DOHH2 (cell line): Measurements from ENCODE around the gene MYO1B.

Experiments
- H3F3A ChIP-seq: fragments of 200-600 bp; sonication (generic), shearing (Covaris generic); 2 replicates; pipeline ENCODE4 v1.6.0; 2016; ENCODE audit warnings: antibody characterized with exemption, mild to moderate bottlenecking; ENCODE audit not compliant: control insufficient read depth, insufficient read depth
- H3K27ac ChIP-seq: fragments of 200-600 bp; sonication (generic); 2 replicates; pipeline ENCODE4 v1.5.1; 2014; ENCODE audit warnings: low read depth, mild to moderate bottlenecking, low read length, moderate library complexity
- H3K27me3 ChIP-seq: fragments of 200-600 bp; sonication (generic); 2 replicates; pipeline ENCODE4 v1.6.1; 2014; ENCODE audit warnings: mild to moderate bottlenecking, low read length, mixed read lengths; ENCODE audit not compliant: control insufficient read depth
- H3K36me3 ChIP-seq: fragments of 200-600 bp; sonication (generic); 2 replicates; pipeline ENCODE4 v1.6.1; 2014; ENCODE audit warnings: mild to moderate bottlenecking, low read length, moderate library complexity, mixed read lengths; ENCODE audit not compliant: control insufficient read depth
- H3K4me1 ChIP-seq: fragments of 200-600 bp; sonication (generic); 2 replicates; pipeline ENCODE4 v1.6.1; 2014; ENCODE audit warnings: mild to moderate bottlenecking, low read length, mixed read lengths; ENCODE audit not compliant: control insufficient read depth
- H3K4me2 ChIP-seq: fragments of 200-600 bp; sonication (generic); 2 replicates; pipeline ENCODE4 v1.6.0; 2014; ENCODE audit warnings: mild to moderate bottlenecking, low read length, moderate library complexity
- H3K4me3 ChIP-seq: fragments of 200-600 bp; sonication (generic); 2 replicates; pipeline ENCODE4 v1.5.1; 2014; ENCODE audit warnings: mild to moderate bottlenecking, low read length, mixed read lengths
- H3K79me2 ChIP-seq: fragments of 200-600 bp; sonication (generic); 2 replicates; pipeline ENCODE4 v1.6.1; 2014; ENCODE audit warnings: mild to moderate bottlenecking, low read length, mixed read lengths; ENCODE audit not compliant: control insufficient read depth
- H3K9me2 ChIP-seq: fragments of 200-600 bp; sonication (generic); replicated peaks from 2 replicates; pipeline ENCODE4 v1.6.1; 2014; ENCODE audit warnings: mild to moderate bottlenecking, low read length, mixed read lengths; ENCODE audit not compliant: control insufficient read depth
- H3K9me3 ChIP-seq: fragments of 200-600 bp; sonication (generic); 2 replicates; pipeline ENCODE4 v1.6.1; 2014; ENCODE audit warnings: antibody characterized with exemption, low read length, mixed read lengths; ENCODE audit not compliant: control insufficient read depth, insufficient read depth
- H4K20me1 ChIP-seq: fragments of 200-600 bp; sonication (generic); 2 replicates; pipeline ENCODE4 v1.6.0; 2014; ENCODE audit warnings: low read depth, mild to moderate bottlenecking, antibody characterized with exemption, low read length, moderate library complexity; ENCODE audit not compliant: control insufficient read depth, insufficient read depth
- CTCF ChIP-seq: fragments of 200-600 bp; sonication (generic); IDR thresholded peaks from one replicate; pipeline ENCODE4 v1.5.1; 2014; ENCODE audit warnings: antibody characterized with exemption, mild to moderate bottlenecking, low read depth, low read length; ENCODE audit not compliant: poor library complexity, severe bottlenecking
- EZH2phosphoT487 ChIP-seq: fragments of 200-600 bp; sonication (generic); IDR thresholded peaks from 2 replicates; pipeline ENCODE4 v1.6.1; 2017; ENCODE audit warnings: borderline replicate concordance, mild to moderate bottlenecking, antibody characterized with exemption, low read length, moderate library complexity, mixed read lengths

The MYO1B gene

GRCh38 chr2:191308026-191308425, 62.8 kb downstream of the MYO1B start:
- no peak for TF ChIP-seq EZH2phosphoT487
- TF ChIP-seq CTCF = no peak
- Histone ChIP-seq H3K36me3 (no peaks in the 10 kb centered on the region), H3K27me3 (no peaks in the 10 kb centered on the region), H3K27ac (no peak overlapping the region), H4K20me1 (no peaks in the 10 kb centered on the region), H3K4me2 (no peak overlapping the region), H3K79me2 (no peaks in the 10 kb centered on the region), H3K4me3 (no peak overlapping the region), H3F3A (no peaks in the 10 kb centered on the region), H3K9me2 (no peaks in the 10 kb centered on the region), H3K4me1 (no peaks in the 10 kb centered on the region), H3K9me3 (no peaks in the 10 kb centered on the region)

- Histone ChIP-seq H4K20me1 (no peaks in the 10 kb centered on the region), H3F3A (no peaks in the 10 kb centered on the region), H3K9me2 (no peaks in the 10 kb centered on the region), H3K36me3 (no peaks in the 10 kb centered on the region), H3K4me3 (no peak overlapping the region), H3K27ac (no peak overlapping the region), H3K4me1 (no peaks in the 10 kb centered on the region), H3K27me3 (no peaks in the 10 kb centered on the region), H3K79me2 (no peaks in the 10 kb centered on the region), H3K4me2 (no peak overlapping the region), H3K9me3 (no peaks in the 10 kb centered on the region)
- no peak for TF ChIP-seq EZH2phosphoT487
Measured at GRCh38 chr2:191311156-191311555, 66.0 kb downstream of the MYO1B start.

- no peaks in the 10 kb centered on the region for H3K4me1 ChIP-seq
- no peaks in the 10 kb centered on the region for H3K79me2 ChIP-seq
- H3K27ac ChIP-seq = no peak overlapping the region
- H3K4me2 ChIP-seq = no peak overlapping the region
- no peak for TF ChIP-seq EZH2phosphoT487
- no peak for TF ChIP-seq CTCF
- H3K4me3 ChIP-seq = no peak overlapping the region
- H3K27me3 ChIP-seq = no peaks in the 10 kb centered on the region
- no peaks in the 10 kb centered on the region for H3K9me2 ChIP-seq
- H3K36me3 ChIP-seq = no peaks in the 10 kb centered on the region
- no peaks in the 10 kb centered on the region for H3K9me3 ChIP-seq
- no peaks in the 10 kb centered on the region for H3F3A ChIP-seq
- H4K20me1 ChIP-seq = no peaks in the 10 kb centered on the region
Measured at GRCh38 chr2:191311627-191312026, 66.4 kb downstream of the MYO1B start.

- H3K4me1 ChIP-seq = no peaks in the 10 kb centered on the region
- no peaks in the 10 kb centered on the region for H3F3A ChIP-seq
- no peak overlapping the region for H3K4me2 ChIP-seq
- no peaks in the 10 kb centered on the region for H3K27me3 ChIP-seq
- H4K20me1 ChIP-seq = no peaks in the 10 kb centered on the region
- no peak for TF ChIP-seq EZH2phosphoT487
- no peak for TF ChIP-seq CTCF
- H3K27ac ChIP-seq = no peak overlapping the region
- no peaks in the 10 kb centered on the region for H3K36me3 ChIP-seq
- no peaks in the 10 kb centered on the region for H3K9me3 ChIP-seq
- H3K79me2 ChIP-seq = no peaks in the 10 kb centered on the region
- no peaks in the 10 kb centered on the region for H3K9me2 ChIP-seq
- no peak overlapping the region for H3K4me3 ChIP-seq
Measured at GRCh38 chr2:191312163-191312562, 67.0 kb downstream of the MYO1B start.
